CD4-positive, alpha-beta T cell treated with Interleukin-12 subunit alpha and Interleukin-12 subunit beta, for 1 hour (primary cell): ENCODE measurements around the gene GCN1.
"Not testable (repeated sequence)": the region's sequence is repeated elsewhere in the genome, so short reads cannot be mapped to it uniquely, and the experiment has no call there.

Experiments
- DNase-seq: peaks from one replicate; pipeline ENCODE4 v3.0.0-alpha.2; 2020

Gene GCN1

GRCh38 chr12:120212301-120212700 is 17.8 kb upstream of the GCN1 start:
- DNase-seq, result no peak

DNA sequence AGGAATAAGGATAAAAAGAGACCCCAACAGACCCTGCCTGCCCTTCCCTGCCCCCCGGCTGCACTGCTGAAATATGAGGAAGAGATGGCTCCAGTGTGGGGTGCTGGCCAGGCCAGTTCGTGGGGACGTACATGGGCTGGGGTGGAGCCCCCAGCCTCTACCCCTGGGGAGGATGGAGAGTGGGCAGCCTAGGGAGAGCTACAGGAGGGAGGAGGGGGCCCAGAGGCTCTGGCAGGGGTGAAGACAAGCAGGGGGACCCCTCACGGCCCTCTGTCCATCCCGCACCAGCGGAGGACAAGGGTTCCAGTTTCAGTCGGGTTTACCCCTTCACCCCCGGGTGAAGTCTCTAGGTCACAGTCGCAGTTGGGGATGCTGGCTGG is 17.4 kb upstream of the GCN1 start:
- DNase-seq, result no peak

GRCh38 chr12:120211243-120211903 is 16.9 kb upstream of the GCN1 start:
- no peak for DNase-seq

- DNase-seq, result no peak
These were observed 15.3 kb upstream of the GCN1 start for GRCh38 chr12:120209851-120210250.

GRCh38 chr12:120207227-120207626 is 12.7 kb upstream of the GCN1 start:
- no peak for DNase-seq

GRCh38 chr12:120206781-120207180 is 12.3 kb upstream of the GCN1 start:
- DNase-seq, result not testable (repeated sequence)

- no peak for DNase-seq
These were observed 11.7 kb upstream of the GCN1 start for GRCh38 chr12:120206228-120206627.

DNA sequence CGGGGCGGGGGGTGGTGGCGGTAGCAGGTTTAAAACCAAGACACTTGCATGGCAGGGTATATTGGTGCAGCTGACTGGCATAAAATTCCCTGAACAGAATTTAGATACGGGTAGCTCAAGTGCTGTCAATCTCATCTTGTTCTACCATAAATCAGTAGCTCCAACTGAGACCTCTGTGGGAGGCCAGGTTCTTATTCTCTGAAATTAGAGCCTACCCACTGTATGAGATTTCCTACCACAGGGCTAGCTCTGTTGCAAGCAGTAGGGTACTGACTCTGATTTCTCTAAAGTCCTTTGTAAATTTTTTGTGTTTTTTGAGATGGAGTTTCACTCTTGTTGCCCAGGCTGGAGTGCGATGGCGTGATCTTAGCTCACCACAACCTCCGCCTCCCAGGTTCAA is 9.7 kb upstream of the GCN1 start:
- DNase-seq, result no peak

GRCh38 chr12:120200364-120200800 is 5.9 kb upstream of the GCN1 start:
- no peak for DNase-seq

DNA sequence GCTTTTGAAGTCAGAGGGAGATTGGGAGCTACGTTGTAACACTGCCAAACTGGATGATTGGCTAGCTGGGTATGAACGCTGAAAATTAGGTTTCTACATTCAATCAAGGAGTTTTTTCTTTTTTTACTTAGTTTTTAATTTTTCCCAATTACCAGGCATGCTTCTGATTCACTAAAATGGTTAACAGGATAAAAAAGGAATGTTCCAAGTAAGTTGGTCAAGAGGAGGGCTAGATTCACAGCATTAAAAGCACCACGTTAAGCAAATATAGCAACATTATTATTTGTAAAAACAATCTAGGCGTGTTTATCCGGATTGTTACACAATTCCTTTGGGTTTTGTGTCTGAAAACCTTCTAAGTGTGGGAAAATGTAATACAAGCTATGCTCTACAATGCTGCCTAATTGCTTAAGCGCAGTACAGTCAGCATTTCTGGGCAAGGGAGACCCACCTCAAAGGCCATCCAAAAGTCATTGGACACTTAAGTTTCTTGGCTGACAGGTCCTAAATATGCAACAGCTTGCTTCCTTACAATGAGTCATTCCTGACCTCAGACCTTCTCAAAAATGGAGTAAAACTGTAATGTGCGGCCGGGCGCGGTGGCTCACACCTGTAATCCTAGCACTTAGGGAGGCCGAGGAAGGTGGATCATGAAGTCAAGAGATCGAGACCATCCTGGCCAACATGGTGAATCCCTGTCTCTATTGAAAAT is 5.2 kb upstream of the GCN1 start:
- peak; percentile 26 for DNase-seq

DNA sequence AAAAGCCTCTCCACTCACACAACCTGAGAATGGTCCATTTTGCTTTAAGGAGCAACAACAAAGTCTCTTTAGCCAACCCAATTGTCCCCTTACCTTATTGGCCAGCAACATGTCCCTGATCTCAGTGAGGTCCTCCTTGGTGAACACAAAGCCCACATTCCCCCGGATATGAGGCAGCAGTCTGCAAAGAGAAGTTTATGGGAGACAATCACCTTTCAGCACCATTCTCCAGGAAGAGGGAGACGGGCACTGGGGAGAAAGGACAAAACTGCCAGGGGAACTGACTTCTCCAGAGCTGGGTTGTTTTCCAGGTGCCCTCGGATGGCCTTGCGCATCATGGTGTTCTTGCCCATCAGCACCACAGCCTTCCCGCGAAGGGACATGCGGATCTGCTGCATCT is 4.5 kb upstream of the GCN1 start:
- no peak for DNase-seq

GRCh38 chr12:120197542-120197887 is 3.0 kb upstream of the GCN1 start:
- DNase-seq, result no peak

DNA sequence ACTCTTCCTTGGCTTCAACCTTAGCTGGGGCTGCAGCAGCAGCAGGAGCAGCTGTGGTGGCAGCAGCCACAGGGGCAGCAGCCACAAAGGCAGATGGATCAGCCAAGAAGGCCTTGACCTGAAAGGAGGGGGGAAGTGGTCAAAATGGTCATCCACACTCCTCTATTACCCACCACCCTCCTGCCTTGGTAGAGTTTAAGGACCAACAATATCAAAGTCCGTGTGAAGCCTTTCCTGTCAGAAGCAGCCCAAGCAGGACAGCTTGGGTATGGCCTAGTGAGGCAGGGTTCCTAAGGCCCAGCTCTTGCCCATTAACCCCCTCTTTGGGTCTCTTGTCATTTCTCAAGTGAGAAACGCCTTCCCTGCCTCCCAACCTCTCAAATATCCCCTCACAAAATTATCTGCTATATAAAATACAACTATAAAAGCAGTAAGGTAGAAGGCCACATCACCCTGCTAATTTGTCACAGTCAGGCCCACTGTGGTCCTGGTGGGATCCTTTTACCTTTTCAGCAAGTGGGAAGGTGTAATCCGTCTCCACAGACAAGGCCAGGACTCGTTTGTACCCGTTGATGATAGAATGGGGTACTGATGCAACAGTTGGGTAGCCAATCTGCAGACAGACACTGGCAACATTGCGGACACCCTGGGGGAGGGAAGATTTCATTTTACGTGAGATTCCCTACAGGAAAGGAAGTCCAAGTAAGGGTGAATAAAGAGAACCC is 2.5 kb upstream of the GCN1 start:
- not testable (repeated sequence) for DNase-seq

GRCh38 chr12:120196363-120196762 is 1.8 kb upstream of the GCN1 start:
- DNase-seq, result no peak

GRCh38 chr12:120194226-120194533 is 335 bp downstream of the GCN1 start:
- no peak for DNase-seq

DNA sequence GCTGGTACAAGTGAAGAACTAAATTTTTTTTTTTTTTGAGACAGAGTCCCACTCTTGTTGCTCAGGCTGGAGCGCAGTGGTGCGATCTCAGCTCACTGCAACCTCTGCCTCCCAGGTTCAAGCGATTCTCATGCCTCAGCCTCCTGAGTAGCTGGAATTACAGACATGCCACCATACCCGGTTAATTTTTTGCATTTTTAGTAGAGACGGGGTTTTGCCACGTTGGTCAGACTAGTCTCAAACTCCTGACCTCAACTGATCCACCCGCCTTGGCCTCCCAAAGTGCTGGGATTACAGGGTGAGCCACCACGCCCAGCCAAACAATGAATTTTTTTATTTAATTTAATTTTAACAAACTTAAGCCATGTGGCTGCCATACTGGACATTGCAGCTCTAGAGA is 1.2 kb downstream of the GCN1 start:
- DNase-seq, result not testable (repeated sequence)

DNA sequence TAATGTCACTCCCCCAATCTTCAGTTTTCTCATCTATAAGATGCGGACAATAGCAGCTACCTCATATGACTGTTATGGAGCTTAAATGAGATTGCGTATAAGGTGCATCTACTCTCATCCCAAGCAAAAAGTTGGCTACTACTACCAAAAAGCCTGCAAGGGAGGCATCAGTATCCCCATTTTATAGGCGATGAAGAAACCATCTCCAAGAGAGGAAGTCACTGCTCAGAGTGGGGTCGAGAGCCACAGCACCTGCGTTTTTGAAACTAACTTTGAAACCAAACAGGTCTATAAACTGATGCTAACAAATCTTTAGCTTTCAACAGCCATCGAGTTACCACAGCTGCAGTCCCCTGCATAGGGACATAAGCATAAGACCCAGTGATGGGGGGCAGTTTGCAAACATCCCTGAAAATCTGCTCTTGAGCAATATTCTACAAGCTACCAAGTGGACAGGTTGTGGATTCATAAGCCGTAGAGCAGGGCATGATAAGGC is 3.5 kb downstream of the GCN1 start:
- DNase-seq, result no peak

- DNase-seq, result no peak
These were observed 4.1 kb downstream of the GCN1 start for GRCh38 chr12:120190386-120190785.

- no peak for DNase-seq
These were observed 7.9 kb downstream of the GCN1 start for GRCh38 chr12:120186654-120187053.

GRCh38 chr12:120183211-120183631 is 11.3 kb downstream of the GCN1 start:
- DNase-seq, result no peak

DNA sequence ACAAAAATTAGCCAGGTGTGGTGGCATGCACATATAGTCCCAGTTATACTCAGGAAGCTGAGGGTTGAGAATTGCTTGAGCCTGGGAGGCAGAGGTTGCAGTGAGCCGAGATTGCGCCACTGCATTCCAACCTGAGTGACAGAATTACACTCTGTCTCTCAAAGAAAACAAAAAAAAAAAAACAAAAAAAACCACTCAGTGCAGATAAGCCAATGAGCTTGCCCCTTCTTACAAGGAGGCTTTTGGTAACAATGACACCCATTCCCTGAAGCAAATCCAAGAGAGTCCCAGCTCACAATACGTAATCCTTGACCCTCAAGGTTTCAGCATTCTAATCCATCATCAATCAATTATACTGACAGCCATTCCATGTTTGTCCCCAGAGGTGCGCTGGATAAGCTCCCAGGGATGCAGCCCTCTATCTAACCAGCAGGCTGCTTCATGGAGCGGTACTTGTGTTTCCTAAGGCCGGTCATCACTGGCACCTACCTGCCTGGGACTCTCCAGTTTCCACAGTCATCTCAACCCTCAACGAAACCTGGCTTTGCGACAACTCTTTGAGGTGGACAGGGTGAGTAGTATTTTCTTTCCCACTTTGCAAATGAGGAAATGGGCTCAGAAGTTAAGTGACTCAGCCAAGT is 12.4 kb downstream of the GCN1 start:
- no peak for DNase-seq

GRCh38 chr12:120180975-120181374 is 13.5 kb downstream of the GCN1 start:
- no peak for DNase-seq

DNA sequence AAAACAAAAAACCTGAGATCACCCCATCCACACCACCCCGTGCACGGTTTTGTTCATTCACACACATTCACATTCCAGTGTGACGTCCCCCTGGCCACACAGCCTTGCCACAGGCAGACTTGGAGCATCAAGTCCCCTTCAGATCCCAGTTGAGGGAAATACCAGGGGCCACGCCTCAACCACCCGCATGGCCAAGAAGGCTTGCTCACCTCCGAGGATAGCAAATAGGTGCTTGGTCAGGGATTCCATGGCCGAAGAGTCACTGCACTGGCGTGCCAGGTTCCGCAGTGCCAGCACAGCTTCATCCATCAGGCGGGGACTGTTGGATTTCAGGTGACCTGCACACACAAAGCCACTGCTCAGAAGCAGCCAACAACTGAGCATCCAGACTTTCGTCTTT is 19.0 kb downstream of the GCN1 start:
- no peak for DNase-seq

DNA sequence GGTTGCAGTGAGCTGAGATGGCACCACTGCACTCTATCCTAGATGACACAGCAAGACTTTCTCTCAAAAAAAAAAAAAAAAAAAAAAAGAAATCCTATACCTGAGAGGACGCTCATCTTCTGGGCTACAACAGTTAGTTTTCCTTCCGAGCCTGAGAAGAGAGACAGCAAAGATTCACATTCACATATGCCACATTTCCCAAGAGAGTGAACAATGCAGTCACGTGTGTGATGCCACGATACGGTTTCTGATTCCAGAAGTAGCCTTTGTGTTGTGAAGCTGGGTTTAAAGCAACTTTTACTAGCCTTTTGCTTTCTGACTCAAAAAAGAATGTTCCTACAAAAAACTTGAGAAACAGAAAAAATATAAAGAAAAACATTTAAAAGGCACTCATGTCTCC is 19.5 kb downstream of the GCN1 start:
- no peak for DNase-seq
